Measurements from ENCODE around the gene ABCA1.
A peak's percentile ranks its signal among the peaks of the same experiment; 100 is the strongest.

The ABCA1 gene

DNA sequence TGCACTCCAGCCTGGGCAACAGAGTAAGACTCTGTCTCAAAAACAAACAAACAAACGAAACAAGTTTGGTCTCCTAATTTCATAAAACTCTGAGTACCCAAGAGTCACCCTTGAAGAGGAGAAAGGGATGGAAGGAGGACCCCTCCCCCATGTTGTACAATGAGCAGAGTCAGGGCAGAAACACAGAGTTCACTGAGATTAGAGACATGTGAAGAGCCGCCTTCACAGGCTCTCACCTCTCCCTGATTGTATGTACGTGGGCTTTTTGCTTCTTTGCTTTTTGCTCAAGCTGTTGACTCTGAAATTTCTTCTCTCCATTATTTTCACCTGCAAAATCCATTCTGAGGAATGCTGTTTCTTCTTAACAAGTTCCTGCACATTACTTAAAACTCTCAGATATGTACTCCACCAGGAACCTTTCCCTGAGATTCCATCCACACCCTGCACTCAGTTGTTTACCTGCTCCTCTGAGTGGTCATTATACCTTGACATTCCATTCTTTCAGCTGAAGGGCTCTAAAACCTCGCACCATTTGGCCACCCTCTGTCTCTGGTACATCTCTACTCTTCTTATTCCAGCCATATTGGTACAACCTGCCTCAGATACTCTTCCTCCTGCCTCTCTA is 44.4 kb upstream of the ABCA1 start:
- TF ChIP-seq CTCF (IDR thresholded peaks at IDR 0.05; ENCODE audit: insufficient read depth, low read depth, low read length, missing control alignments): no peak
- DNase-seq (ENCODE audit: low read depth): no peak
- no peak overlapping the region for H3K4me3 ChIP-seq (ENCODE audit: low read length)

- no peak for TF ChIP-seq CTCF (IDR thresholded peaks at IDR 0.05; ENCODE audit: insufficient read depth, low read depth, low read length, missing control alignments)
- H3K4me3 ChIP-seq (ENCODE audit: low read length): no peak overlapping the region
- no peak for DNase-seq (ENCODE audit: low read depth)
These were observed 43.6 kb upstream of the ABCA1 start for GRCh38 chr9:104971511-104971910.

- TF ChIP-seq CTCF (IDR thresholded peaks at IDR 0.05; ENCODE audit: insufficient read depth, low read depth, low read length, missing control alignments): no peak
- no peak for DNase-seq (ENCODE audit: low read depth)
- H3K4me3 ChIP-seq (ENCODE audit: low read length): no peak overlapping the region
These were observed 42.5 kb upstream of the ABCA1 start for GRCh38 chr9:104970271-104970987.

DNA sequence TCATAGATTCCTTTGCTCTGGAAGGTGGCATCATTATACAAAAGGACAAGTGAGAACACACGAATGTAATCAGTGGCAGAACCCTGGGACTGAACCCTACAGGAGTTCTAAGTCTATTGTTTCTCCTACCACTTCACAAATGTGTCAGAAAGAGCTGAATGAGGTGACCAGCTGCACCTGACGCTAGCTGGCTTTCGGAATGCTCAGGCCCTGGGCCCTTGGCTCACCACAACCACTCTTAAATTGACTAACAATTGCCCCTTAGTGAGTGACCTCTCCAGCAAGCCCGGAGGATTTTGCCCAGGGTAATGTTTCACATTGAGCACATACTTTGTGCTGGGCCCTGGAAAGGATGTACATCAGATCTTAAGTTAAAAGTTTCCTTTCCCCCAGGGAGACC is 41.2 kb upstream of the ABCA1 start:
- no peak for DNase-seq (ENCODE audit: low read depth)
- no peak for TF ChIP-seq CTCF (IDR thresholded peaks at IDR 0.05; ENCODE audit: insufficient read depth, low read depth, low read length, missing control alignments)
- H3K4me3 ChIP-seq (ENCODE audit: low read length): no peak overlapping the region

DNA sequence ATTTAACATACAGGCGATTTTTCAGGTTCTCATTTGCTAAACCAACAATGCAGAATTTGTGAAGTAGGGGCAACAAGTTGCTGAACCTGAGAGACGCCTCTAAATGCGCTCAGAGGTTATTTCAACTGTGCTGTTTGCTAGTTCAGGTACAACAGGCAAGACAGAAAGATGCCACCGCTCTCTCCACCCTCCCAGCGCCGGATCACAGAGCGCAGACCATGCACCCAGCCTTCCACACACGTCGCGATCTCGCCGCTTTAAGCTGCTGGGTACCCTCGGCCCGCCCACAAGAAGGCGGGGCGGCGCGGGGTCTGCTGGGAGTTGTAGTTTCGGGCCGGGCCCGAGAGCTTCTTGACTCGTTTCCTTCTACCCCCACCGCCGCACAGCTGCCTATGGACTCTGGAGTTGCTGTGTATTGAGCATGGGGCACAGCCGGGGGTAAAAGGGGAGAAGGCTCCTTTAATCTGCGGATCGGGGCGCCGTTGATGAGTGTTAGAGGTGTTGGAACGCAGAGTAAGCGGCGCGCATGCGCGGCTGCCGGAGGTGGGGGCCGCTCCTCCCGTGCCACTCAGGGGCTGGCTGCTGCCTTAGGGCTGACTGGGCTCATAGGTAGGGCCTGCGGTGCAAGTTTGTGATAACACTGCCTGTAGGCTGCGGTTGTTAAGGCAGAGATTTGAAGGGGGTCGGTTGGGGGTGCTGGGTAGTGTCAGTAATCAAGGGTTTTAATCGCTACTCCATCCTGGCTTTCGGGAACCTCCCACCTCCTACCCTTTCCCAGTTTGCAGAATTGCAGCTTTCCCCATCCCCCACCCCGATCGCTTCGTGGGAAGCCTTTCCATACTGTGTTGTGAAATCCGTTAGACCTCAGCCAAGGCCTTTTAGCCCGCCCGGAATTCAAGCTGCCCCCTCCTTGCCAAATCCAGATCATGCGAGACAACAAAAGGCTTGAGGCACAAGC is 40.3 kb upstream of the ABCA1 start:
- TF ChIP-seq CTCF (IDR thresholded peaks at IDR 0.05; ENCODE audit: insufficient read depth, low read depth, low read length, missing control alignments): no peak
- peak overlapping the region; percentile 72 for H3K4me3 ChIP-seq (ENCODE audit: low read length)
- DNase-seq (ENCODE audit: low read depth): peak; percentile 81

GRCh38 chr9:104963076-104963475 is 35.1 kb upstream of the ABCA1 start:
- DNase-seq (ENCODE audit: low read depth): no peak
- TF ChIP-seq CTCF (IDR thresholded peaks at IDR 0.05; ENCODE audit: insufficient read depth, low read depth, low read length, missing control alignments): no peak
- H3K4me3 ChIP-seq (ENCODE audit: low read length): no peak overlapping the region

Measured in epithelial cell of esophagus (primary cell).